ENCODE data around the gene ACTL6B. TPM values are rescaled to one million over a fixed set of nuclear protein-coding genes. Genes with fewer than 3 reads are reported as not detected.

ACTL6B gene
- total and polyA plus RNA-seq, 9 of the 15 experiments (the other 6 are each of a cell fraction or from before 2014, with no cell fraction given) = not detected

DNA sequence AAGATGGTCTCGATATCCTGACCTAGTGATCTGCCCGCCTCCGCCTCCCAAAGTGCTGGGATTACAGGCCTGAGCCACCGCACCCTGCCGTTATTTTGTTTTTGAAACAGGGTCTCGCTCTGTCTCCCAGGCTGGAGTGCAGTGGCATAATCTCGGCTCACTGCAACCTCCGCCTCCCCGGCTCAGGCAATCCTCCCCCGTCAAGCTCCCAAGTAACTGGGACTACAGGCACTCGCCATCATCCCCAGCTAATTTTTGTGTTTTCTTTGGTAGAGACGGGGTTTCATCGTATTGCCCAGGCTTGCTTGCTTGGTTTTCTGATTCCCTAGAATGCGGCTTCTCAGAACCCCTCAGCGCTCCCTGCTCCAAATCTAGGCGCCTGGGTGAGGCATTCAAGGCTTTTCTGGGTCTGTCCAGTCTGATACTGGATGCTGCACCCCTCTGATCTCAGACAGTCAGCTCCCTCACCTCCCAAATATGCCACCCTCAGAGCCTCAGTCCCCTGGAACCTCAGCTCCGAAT lies 16.2 kb downstream of the ACTL6B start (continued):
- TF ChIP-seq CCAR2 (IDR thresholded peaks at IDR 0.05; ENCODE audit: low read depth, low read length) (no peak), ZNF212 (CRISPR knock-in tag; IDR thresholded peaks at IDR 0.05) (no peak), ZNF311 (CRISPR knock-in tag; IDR thresholded peaks at IDR 0.05) (no peak), ZNF431 (CRISPR knock-in tag; IDR thresholded peaks at IDR 0.05) (no peak), FOSL1 (tag; conservative IDR thresholded peaks at IDR 0.05) (no peak), BDP1 (IDR thresholded peaks at IDR 0.05; ENCODE audit: insufficient read depth, insufficient read length) (no peak), HOXB6 (CRISPR knock-in tag; IDR thresholded peaks at IDR 0.05; ENCODE audit: borderline replicate concordance) (no peak), POU5F1 (IDR thresholded peaks at IDR 0.05; ENCODE audit: borderline replicate concordance, low read depth, low read length, partially characterized antibody) (no peak), TSC22D4 (tag; IDR thresholded peaks at IDR 0.05) (no peak), GATA2 (CRISPR knock-in tag; IDR thresholded peaks at IDR 0.05) (no peak), SMARCA4 (IDR thresholded peaks at IDR 0.05) (no peak), ZNF263 (CRISPR knock-in tag; IDR thresholded peaks at IDR 0.05; ENCODE audit: borderline replicate concordance) (peak; percentile 53; the same call in 1 of the 2 replicates), SMARCE1 (IDR thresholded peaks at IDR 0.05) (peak; percentile 57), NELFE (IDR thresholded peaks at IDR 0.05; ENCODE audit: insufficient read depth, insufficient read length) (no peak)
- TF ChIP-seq, protein P1, sequence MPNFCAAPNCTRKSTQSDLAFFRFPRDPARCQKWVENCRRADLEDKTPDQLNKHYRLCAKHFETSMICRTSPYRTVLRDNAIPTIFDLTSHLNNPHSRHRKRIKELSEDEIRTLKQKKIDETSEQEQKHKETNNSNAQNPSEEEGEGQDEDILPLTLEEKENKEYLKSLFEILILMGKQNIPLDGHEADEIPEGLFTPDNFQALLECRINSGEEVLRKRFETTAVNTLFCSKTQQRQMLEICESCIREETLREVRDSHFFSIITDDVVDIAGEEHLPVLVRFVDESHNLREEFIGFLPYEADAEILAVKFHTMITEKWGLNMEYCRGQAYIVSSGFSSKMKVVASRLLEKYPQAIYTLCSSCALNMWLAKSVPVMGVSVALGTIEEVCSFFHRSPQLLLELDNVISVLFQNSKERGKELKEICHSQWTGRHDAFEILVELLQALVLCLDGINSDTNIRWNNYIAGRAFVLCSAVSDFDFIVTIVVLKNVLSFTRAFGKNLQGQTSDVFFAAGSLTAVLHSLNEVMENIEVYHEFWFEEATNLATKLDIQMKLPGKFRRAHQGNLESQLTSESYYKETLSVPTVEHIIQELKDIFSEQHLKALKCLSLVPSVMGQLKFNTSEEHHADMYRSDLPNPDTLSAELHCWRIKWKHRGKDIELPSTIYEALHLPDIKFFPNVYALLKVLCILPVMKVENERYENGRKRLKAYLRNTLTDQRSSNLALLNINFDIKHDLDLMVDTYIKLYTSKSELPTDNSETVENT (CRISPR knock-in tag; IDR thresholded peaks at IDR 0.05) = no peak
- TF ChIP-seq, protein P2, sequence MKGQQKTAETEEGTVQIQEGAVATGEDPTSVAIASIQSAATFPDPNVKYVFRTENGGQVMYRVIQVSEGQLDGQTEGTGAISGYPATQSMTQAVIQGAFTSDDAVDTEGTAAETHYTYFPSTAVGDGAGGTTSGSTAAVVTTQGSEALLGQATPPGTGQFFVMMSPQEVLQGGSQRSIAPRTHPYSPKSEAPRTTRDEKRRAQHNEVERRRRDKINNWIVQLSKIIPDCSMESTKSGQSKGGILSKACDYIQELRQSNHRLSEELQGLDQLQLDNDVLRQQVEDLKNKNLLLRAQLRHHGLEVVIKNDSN (CRISPR knock-in tag; IDR thresholded peaks at IDR 0.05) = 0 out of 2 replicates have a peak, but pooled peaks have one; percentile 16
- TF ChIP-seq, protein P3, sequence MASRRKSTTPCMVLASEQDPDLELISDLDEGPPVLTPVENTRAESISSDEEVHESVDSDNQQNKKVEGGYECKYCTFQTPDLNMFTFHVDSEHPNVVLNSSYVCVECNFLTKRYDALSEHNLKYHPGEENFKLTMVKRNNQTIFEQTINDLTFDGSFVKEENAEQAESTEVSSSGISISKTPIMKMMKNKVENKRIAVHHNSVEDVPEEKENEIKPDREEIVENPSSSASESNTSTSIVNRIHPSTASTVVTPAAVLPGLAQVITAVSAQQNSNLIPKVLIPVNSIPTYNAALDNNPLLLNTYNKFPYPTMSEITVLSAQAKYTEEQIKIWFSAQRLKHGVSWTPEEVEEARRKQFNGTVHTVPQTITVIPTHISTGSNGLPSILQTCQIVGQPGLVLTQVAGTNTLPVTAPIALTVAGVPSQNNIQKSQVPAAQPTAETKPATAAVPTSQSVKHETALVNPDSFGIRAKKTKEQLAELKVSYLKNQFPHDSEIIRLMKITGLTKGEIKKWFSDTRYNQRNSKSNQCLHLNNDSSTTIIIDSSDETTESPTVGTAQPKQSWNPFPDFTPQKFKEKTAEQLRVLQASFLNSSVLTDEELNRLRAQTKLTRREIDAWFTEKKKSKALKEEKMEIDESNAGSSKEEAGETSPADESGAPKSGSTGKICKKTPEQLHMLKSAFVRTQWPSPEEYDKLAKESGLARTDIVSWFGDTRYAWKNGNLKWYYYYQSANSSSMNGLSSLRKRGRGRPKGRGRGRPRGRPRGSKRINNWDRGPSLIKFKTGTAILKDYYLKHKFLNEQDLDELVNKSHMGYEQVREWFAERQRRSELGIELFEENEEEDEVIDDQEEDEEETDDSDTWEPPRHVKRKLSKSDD (conservative IDR thresholded peaks at IDR 0.05; ENCODE audit: low read length) = no peak
- TF ChIP-seq, protein P4, sequence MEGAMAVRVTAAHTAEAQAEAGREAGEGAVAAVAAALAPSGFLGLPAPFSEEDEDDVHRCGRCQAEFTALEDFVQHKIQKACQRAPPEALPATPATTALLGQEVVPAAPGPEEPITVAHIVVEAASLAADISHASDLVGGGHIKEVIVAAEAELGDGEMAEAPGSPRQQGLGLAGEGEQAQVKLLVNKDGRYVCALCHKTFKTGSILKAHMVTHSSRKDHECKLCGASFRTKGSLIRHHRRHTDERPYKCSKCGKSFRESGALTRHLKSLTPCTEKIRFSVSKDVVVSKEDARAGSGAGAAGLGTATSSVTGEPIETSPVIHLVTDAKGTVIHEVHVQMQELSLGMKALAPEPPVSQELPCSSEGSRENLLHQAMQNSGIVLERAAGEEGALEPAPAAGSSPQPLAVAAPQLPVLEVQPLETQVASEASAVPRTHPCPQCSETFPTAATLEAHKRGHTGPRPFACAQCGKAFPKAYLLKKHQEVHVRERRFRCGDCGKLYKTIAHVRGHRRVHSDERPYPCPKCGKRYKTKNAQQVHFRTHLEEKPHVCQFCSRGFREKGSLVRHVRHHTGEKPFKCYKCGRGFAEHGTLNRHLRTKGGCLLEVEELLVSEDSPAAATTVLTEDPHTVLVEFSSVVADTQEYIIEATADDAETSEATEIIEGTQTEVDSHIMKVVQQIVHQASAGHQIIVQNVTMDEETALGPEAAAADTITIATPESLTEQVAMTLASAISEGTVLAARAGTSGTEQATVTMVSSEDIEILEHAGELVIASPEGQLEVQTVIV (CRISPR knock-in tag; IDR thresholded peaks at IDR 0.05; ENCODE audit: borderline replicate concordance) = no peak
- TF ChIP-seq, protein P5, sequence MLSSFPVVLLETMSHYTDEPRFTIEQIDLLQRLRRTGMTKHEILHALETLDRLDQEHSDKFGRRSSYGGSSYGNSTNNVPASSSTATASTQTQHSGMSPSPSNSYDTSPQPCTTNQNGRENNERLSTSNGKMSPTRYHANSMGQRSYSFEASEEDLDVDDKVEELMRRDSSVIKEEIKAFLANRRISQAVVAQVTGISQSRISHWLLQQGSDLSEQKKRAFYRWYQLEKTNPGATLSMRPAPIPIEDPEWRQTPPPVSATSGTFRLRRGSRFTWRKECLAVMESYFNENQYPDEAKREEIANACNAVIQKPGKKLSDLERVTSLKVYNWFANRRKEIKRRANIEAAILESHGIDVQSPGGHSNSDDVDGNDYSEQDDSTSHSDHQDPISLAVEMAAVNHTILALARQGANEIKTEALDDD (IDR thresholded peaks at IDR 0.05) = no peak

Measured in K562 (cell line).